ENCODE results near the gene RNF150. TPM values are rescaled to one million over a fixed set of nuclear protein-coding genes. Genes with fewer than 3 reads are reported as not detected.

RNF150 gene
- total RNA-seq, 4 donors from 2014 or later = 10.2 to 34.5 (median 24.2) TPM

GRCh38 chr4:141099326-141099725 lies 33.9 kb downstream of the RNF150 start:
- TF ChIP-seq CTCF (IDR thresholded peaks at IDR 0.05) = no peak
- no peak for TF ChIP-seq POLR2A (IDR thresholded peaks at IDR 0.05)
- Histone ChIP-seq H3K4me3 (replicated peaks in 1 of 3) (no peak overlapping the region), H3K9me3 (no peaks in the 10 kb centered on the region), H3K27me3 (no peaks in the 10 kb centered on the region), H3K36me3 (no peaks in the 10 kb centered on the region), H3K4me1 (no peaks in the 10 kb centered on the region), H3K27ac (no peak overlapping the region)
- 97% methylated on average over 1 of the region's 1 CpG for WGBS, 2 donors
- intact Hi-C loops (cut with DNase I) = no loop called here
- no peak for DNase-seq

GRCh38 chr4:141098163-141098562 lies 35.1 kb downstream of the RNF150 start:
- WGBS, 2 donors = 92 to 100% methylated on average over 3 of the region's 3 CpGs
- DNase-seq = no peak
- no peaks in the 10 kb centered on the region for H3K27me3 ChIP-seq
- H3K4me3 ChIP-seq (replicated peaks in 1 of 3) = no peak overlapping the region
- intact Hi-C loops (cut with DNase I) = no loop called here
- no peak overlapping the region for H3K27ac ChIP-seq
- TF ChIP-seq CTCF (IDR thresholded peaks at IDR 0.05) (no peak), POLR2A (IDR thresholded peaks at IDR 0.05) (no peak)
- no peaks in the 10 kb centered on the region for H3K36me3 ChIP-seq
- no peaks in the 10 kb centered on the region for H3K4me1 ChIP-seq
- no peaks in the 10 kb centered on the region for H3K9me3 ChIP-seq

GRCh38 chr4:141090473-141090872 lies 42.8 kb downstream of the RNF150 start:
- Histone ChIP-seq H3K4me3 (replicated peaks in 1 of 3) (no peak overlapping the region), H3K36me3 (no peaks in the 10 kb centered on the region), H3K4me1 (no peaks in the 10 kb centered on the region), H3K27me3 (no peaks in the 10 kb centered on the region), H3K27ac (no peak overlapping the region), H3K9me3 (no peaks in the 10 kb centered on the region)
- no peak for TF ChIP-seq POLR2A (IDR thresholded peaks at IDR 0.05)
- no peak for TF ChIP-seq CTCF (IDR thresholded peaks at IDR 0.05)
- DNase-seq = no peak
- 48 to 55% methylated on average over 3 of the region's 3 CpGs for WGBS, 2 donors
- intact Hi-C loops (cut with DNase I) = no loop called here

GRCh38 chr4:141081921-141082395 lies 51.3 kb downstream of the RNF150 start:
- no peak for DNase-seq
- Histone ChIP-seq H3K4me3 (replicated peaks in 1 of 3) (no peak overlapping the region), H3K9me3 (no peaks in the 10 kb centered on the region), H3K4me1 (peaks cover 11 to 13% of the 10 kb centered on the region in 2 donors), H3K27ac (no peak overlapping the region), H3K36me3 (no peaks in the 10 kb centered on the region), H3K27me3 (no peaks in the 10 kb centered on the region)
- no peak for TF ChIP-seq POLR2A (IDR thresholded peaks at IDR 0.05)
- no peak for TF ChIP-seq CTCF (IDR thresholded peaks at IDR 0.05)
- intact Hi-C loops (cut with DNase I) = no loop called here
- WGBS, 2 donors = 77 to 89% methylated on average over 9 of the region's 9 CpGs

- intact Hi-C loops (cut with DNase I) = no loop called here
- TF ChIP-seq POLR2A (IDR thresholded peaks at IDR 0.05) = no peak
- no peak for TF ChIP-seq CTCF (IDR thresholded peaks at IDR 0.05)
Observed at GRCh38 chr4:141080668-141081067, 52.6 kb downstream of the RNF150 start.

More at GRCh38 chr4:141080668-141081067, 52.6 kb downstream of the RNF150 start:
- Histone ChIP-seq H3K36me3 (no peaks in the 10 kb centered on the region), H3K9me3 (no peaks in the 10 kb centered on the region), H3K4me3 (replicated peaks in 1 of 3) (no peak overlapping the region), H3K27me3 (no peaks in the 10 kb centered on the region), H3K27ac (no peak overlapping the region), H3K4me1 (peaks cover 11 to 13% of the 10 kb centered on the region in 2 donors)
- DNase-seq = no peak
- WGBS, 2 donors = 75 to 80% methylated on average over 8 of the region's 8 CpGs

Data from thyroid gland (tissue), 4 donors.